ENCODE results near the gene HADHB. TPM values are rescaled to one million over a fixed set of nuclear protein-coding genes. Genes with fewer than 3 reads are reported as not detected.

Gene HADHB
- total and polyA plus RNA-seq, 4 donors, result 83.1 to 95.7 (median 86.3) TPM

DNA sequence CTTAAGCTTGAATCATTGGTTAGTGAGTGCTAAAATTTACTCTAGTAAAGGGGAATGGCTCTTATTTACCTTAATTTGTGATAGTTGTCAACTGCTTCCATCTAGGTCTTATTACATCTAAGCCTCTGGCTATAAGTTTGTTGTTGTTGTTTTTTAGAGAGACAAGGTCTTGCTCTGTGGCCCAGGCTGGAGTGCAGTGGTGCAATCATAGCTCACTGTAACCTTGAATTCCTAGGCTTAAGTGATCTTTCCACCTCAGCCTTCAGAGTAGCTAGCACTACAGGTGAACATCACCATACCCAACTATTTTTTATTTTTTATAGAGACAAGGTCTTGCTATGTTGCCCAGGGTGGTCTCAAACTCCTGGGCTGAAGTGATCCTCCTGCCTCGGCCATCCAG lies 6.9 kb upstream of the HADHB start:
- Histone ChIP-seq H3K27ac (ENCODE audit: low read depth in 1 of 2, low read length in 2 of 2) (no peak overlapping the region), H3K36me3 (ENCODE audit: control insufficient read depth in 1 of 2, insufficient read depth in 2 of 2, low read length in 1 of 2) (peaks cover 6 to 9% of the 10 kb centered on the region in 2 donors), H3K4me1 (ENCODE audit: control insufficient read depth in 1 of 2, insufficient read depth in 2 of 2, low read length in 2 of 2) (peaks cover 0 to 6% of the 10 kb centered on the region in 2 donors), H3K27me3 (ENCODE audit: control insufficient read depth in 1 of 2, insufficient read depth in 2 of 2, low read length in 1 of 2) (no peaks in the 10 kb centered on the region), H3K9me3 (ENCODE audit: control insufficient read depth, low read length) (no peaks in the 10 kb centered on the region), H3K4me3 (ENCODE audit: low read length in 2 of 2) (no peak overlapping the region)
- DNase-seq (no peak), ATAC-seq (ENCODE audit: low FRiP score) (no peak)
- intact Hi-C loops (cut with DNase I), result no loop called here
- 88 to 97% methylated on average over 1 of the region's 1 CpG for WGBS, 2 donors

DNA sequence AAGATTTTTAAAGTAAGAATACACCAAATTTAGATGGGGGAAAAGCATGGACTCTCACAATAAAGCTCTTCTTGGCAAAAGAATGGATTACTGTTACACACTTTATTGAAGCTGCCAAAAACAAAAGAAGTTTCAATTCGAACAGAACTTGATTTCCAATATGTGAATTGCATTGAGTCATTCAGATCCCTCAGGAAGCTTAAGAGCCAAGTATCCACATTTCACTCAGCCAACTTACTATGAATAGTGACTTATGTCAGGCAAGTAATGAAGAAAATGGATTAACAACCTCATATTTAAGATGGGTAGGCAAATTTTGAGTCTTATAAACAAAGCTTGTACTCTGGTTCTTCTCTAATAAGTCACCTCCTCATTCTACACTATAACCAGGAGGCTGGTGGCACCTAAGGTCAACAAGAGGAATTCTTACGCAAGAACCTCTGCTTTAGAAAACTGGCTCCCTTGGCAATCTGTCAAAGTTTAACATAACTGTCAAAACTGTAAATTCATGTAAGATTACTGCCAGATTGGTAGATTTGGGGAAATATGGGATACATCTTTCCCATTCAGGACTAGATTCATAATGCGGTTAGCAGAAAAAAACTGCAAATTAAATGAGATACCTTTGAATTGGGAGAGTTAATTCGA lies 6.3 kb upstream of the HADHB start:
- H3K4me1 ChIP-seq (ENCODE audit: control insufficient read depth in 1 of 2, insufficient read depth in 2 of 2, low read length in 2 of 2), result peaks cover 0 to 6% of the 10 kb centered on the region in 2 donors
- 90 to 92% methylated on average over 4 of the region's 4 CpGs for WGBS, 2 donors
- H3K27me3 ChIP-seq (ENCODE audit: control insufficient read depth in 1 of 2, insufficient read depth in 2 of 2, low read length in 1 of 2), result no peaks in the 10 kb centered on the region
- ATAC-seq (ENCODE audit: low FRiP score) (no peak), DNase-seq (no peak)
- no peak overlapping the region for H3K4me3 ChIP-seq (ENCODE audit: low read length in 2 of 2)
- H3K36me3 ChIP-seq (ENCODE audit: control insufficient read depth in 1 of 2, insufficient read depth in 2 of 2, low read length in 1 of 2), result peaks cover 3 to 9% of the 10 kb centered on the region in 2 donors
- no peaks in the 10 kb centered on the region for H3K9me3 ChIP-seq (ENCODE audit: control insufficient read depth, low read length)
- intact Hi-C loops (cut with DNase I), result no loop called here
- no peak overlapping the region for H3K27ac ChIP-seq (ENCODE audit: low read depth in 1 of 2, low read length in 2 of 2)

DNA sequence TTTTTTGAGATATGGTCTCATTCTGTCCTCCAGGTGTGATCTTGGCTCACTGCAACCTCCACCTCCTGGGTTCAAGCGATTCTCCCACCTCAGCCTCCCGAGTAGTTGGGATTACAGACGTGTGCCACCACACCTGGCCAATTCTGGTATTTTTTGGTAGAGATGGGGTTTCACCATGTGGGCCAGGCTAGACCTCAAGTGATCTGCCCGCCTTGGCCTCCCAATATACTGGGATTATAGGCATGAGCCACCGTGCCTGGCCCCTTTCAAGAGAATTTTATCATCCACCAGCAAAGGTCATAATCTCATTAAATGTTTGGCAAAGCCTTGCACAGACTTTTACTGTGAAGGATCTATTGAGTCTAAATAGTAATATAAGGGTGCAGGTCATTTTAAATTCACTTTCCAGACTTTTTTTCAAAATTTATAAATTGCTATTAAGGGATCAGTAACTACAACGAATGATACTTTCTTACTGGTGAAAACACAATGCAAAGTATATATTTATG lies 2.8 kb upstream of the HADHB start:
- H3K9me3 ChIP-seq (ENCODE audit: control insufficient read depth, low read length), result no peaks in the 10 kb centered on the region
- no peak overlapping the region for H3K27ac ChIP-seq (ENCODE audit: low read depth in 1 of 2, low read length in 2 of 2)
- intact Hi-C loops (cut with DNase I), result loop anchor here (5.0 to 10.0 kb wide), 2 partner anchors 83 to 90 kb away; no protein-coding TSS in a partner anchor
- ATAC-seq (ENCODE audit: low FRiP score) (no peak), DNase-seq (no peak)
- H3K27me3 ChIP-seq (ENCODE audit: control insufficient read depth in 1 of 2, insufficient read depth in 2 of 2, low read length in 1 of 2), result no peaks in the 10 kb centered on the region
- H3K4me3 ChIP-seq (ENCODE audit: low read length in 2 of 2), result no peak overlapping the region
- 77 to 83% methylated on average over 6 of the region's 6 CpGs for whole genome bisulfite sequencing, 2 donors
- peaks cover 0 to 6% of the 10 kb centered on the region in 2 donors for H3K36me3 ChIP-seq (ENCODE audit: control insufficient read depth in 1 of 2, insufficient read depth in 2 of 2, low read length in 1 of 2)
- peaks cover 0 to 10% of the 10 kb centered on the region in 2 donors for H3K4me1 ChIP-seq (ENCODE audit: control insufficient read depth in 1 of 2, insufficient read depth in 2 of 2, low read length in 2 of 2)

DNA sequence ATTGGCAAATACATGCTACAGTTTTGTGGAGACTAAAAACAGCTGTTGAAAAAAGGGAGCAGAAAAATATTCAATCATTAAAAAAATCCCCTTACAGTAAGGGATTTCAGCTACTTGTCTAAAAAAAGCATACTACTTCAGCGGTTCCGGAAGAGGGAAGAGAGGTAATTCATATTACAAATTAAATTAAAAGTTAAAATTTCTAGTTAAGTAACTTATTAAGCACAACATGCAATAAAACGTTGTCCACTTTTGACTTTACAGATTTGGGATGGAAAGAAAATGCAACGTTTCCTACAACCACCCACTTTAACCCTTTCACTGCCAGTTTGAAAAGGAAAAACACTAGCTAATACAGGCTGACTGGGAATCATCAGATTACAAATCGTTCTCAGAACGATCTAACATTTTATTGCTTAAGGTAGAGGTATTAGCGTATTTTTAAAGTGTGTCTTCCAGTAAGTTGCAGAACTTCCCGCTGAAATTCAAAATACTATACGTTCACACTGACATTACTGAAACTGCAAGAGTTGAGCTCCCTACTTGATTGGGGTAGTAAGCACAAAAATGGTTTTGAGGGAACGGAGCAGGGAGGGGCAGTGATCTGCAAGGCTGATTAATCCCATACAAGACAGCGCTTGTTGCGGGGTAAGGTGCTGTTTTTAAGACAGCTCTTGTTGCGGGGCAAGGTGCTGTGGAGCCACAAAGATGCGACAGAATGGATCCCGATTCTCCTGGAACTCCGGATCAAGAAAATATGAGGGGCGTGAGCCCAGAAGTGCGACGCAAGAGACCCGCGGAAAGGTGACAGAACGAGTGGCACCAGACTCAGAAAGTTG lies 1.1 kb upstream of the HADHB start:
- WGBS, 2 donors, result 0% methylated on average over 22 of the region's 22 CpGs
- peaks cover 0 to 10% of the 10 kb centered on the region in 2 donors for H3K4me1 ChIP-seq (ENCODE audit: control insufficient read depth in 1 of 2, insufficient read depth in 2 of 2, low read length in 2 of 2)
- peak overlapping the region; percentile 78 to 83 for H3K4me3 ChIP-seq (ENCODE audit: low read length in 2 of 2)
- ATAC-seq (ENCODE audit: low FRiP score) (no peak), DNase-seq (no peak)
- no peaks in the 10 kb centered on the region for H3K9me3 ChIP-seq (ENCODE audit: control insufficient read depth, low read length)
- H3K36me3 ChIP-seq (ENCODE audit: control insufficient read depth in 1 of 2, insufficient read depth in 2 of 2, low read length in 1 of 2), result peaks cover 0 to 6% of the 10 kb centered on the region in 2 donors
- intact Hi-C loops (cut with DNase I), result loop anchor here (5.0 to 10.0 kb wide), 2 partner anchors 81 to 89 kb away; no protein-coding TSS in a partner anchor
- H3K27me3 ChIP-seq (ENCODE audit: control insufficient read depth in 1 of 2, insufficient read depth in 2 of 2, low read length in 1 of 2), result no peaks in the 10 kb centered on the region
- H3K27ac ChIP-seq (ENCODE audit: low read depth in 1 of 2, low read length in 2 of 2), result peak overlapping the region in 1 of 2 donors; percentile 81

DNA sequence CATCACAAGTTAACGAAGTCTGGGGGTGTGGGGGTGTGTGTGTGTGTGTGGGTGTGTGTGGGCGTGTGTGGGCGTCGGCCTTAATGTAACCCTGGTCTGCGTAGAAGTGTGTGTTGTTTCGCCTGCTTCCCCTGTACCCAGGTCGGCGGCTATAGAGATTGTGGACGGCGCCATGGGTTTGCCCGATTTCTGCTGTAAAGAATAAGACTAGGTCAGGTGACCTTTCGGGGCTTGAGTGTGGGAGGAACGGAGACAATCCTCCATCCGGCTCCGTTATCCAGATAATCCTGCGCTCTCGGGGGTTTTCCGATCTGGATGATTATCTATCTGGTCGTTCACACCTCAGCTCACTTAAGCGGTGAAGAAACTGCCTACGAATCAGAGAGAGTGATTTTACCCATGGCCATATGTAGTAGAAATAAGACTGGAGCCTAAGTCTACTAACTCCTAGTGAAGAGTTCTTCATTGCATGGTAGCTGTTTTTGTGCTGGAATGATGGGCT lies 543 bp downstream of the HADHB start:
- Histone ChIP-seq H3K27ac (ENCODE audit: low read depth in 1 of 2, low read length in 2 of 2) (peak overlapping the region in 1 of 2 donors; percentile 43), H3K4me3 (ENCODE audit: low read length in 2 of 2) (peak overlapping the region; percentile 78 to 83), H3K27me3 (ENCODE audit: control insufficient read depth in 1 of 2, insufficient read depth in 2 of 2, low read length in 1 of 2) (no peaks in the 10 kb centered on the region), H3K9me3 (ENCODE audit: control insufficient read depth, low read length) (no peaks in the 10 kb centered on the region), H3K36me3 (ENCODE audit: control insufficient read depth in 1 of 2, insufficient read depth in 2 of 2, low read length in 1 of 2) (no peaks in the 10 kb centered on the region), H3K4me1 (ENCODE audit: control insufficient read depth in 1 of 2, insufficient read depth in 2 of 2, low read length in 2 of 2) (peaks cover 0 to 4% of the 10 kb centered on the region in 2 donors)
- intact Hi-C loops (cut with DNase I), result loop anchor here in 1 of 2 donors (10.0 kb wide), 1 partner anchor 80 kb away; no protein-coding TSS in a partner anchor
- peak; percentile 55 for ATAC-seq (ENCODE audit: low FRiP score)
- 0 to 1% methylated on average over 21 of the region's 21 CpGs for WGBS, 2 donors
- DNase-seq, result peak in 1 of 2 donors; percentile 51

DNA sequence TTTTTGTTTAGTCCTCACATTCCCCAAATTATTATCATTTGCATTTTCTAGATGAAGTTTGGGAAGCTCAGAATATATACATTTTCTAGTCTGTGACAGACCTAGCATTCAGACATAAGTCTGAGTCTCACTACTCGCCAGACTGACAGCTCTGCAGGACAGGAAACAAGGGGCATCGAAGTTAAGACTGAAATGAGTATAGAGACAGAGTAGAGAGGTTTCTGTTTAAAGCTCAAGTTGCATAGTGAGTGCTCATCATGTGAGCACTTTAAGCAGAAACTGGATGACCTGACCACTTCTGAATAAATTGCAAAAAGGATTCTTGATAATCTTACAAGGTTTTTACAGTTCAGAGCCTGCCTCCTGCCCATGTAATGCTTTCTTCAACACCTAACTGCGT lies 1.1 kb downstream of the HADHB start:
- ATAC-seq (ENCODE audit: low FRiP score), result no peak
- peaks cover 0 to 4% of the 10 kb centered on the region in 2 donors for H3K4me1 ChIP-seq (ENCODE audit: control insufficient read depth in 1 of 2, insufficient read depth in 2 of 2, low read length in 2 of 2)
- H3K4me3 ChIP-seq (ENCODE audit: low read length in 2 of 2), result peak overlapping the region; percentile 78 to 83
- intact Hi-C loops (cut with DNase I), result loop anchor here in 1 of 2 donors (10.0 kb wide), 1 partner anchor 79 kb away; no protein-coding TSS in a partner anchor
- DNase-seq, result no peak
- no peaks in the 10 kb centered on the region for H3K27me3 ChIP-seq (ENCODE audit: control insufficient read depth in 1 of 2, insufficient read depth in 2 of 2, low read length in 1 of 2)
- no peaks in the 10 kb centered on the region for H3K36me3 ChIP-seq (ENCODE audit: control insufficient read depth in 1 of 2, insufficient read depth in 2 of 2, low read length in 1 of 2)
- H3K9me3 ChIP-seq (ENCODE audit: control insufficient read depth, low read length), result no peaks in the 10 kb centered on the region
- H3K27ac ChIP-seq (ENCODE audit: low read depth in 1 of 2, low read length in 2 of 2), result no peak overlapping the region
- WGBS, 2 donors, result 21 to 22% methylated on average over 3 of the region's 3 CpGs

DNA sequence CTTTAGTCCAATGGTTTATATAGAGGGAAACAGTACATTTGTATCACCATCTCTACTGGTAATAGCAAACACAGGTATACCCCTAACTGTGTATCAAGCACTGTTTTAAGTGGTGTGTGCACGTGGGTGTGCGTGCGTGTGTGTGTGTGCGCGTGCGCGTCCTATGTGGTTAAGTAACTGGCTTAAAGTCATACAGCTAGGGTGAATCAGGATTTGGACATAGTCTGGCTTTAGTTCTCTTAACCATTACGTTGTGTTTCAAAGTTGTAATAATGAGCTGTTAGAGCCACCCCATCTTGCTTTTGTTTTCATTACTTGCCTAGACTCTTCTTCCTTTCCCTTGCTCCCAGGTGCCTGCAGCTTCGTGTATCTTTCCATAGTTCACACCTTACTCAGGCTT lies 2.1 kb downstream of the HADHB start:
- Histone ChIP-seq H3K27ac (ENCODE audit: low read depth in 1 of 2, low read length in 2 of 2) (no peak overlapping the region), H3K9me3 (ENCODE audit: control insufficient read depth, low read length) (no peaks in the 10 kb centered on the region), H3K36me3 (ENCODE audit: control insufficient read depth in 1 of 2, insufficient read depth in 2 of 2, low read length in 1 of 2) (no peaks in the 10 kb centered on the region), H3K4me1 (ENCODE audit: control insufficient read depth in 1 of 2, insufficient read depth in 2 of 2, low read length in 2 of 2) (peaks cover 0 to 4% of the 10 kb centered on the region in 2 donors), H3K27me3 (ENCODE audit: control insufficient read depth in 1 of 2, insufficient read depth in 2 of 2, low read length in 1 of 2) (no peaks in the 10 kb centered on the region), H3K4me3 (ENCODE audit: low read length in 2 of 2) (no peak overlapping the region)
- ATAC-seq (ENCODE audit: low FRiP score) (no peak), DNase-seq (no peak)
- intact Hi-C loops (cut with DNase I), result loop anchor here in 1 of 2 donors (10.0 kb wide), 1 partner anchor 78 kb away; no protein-coding TSS in a partner anchor
- WGBS, 2 donors, result 85 to 86% methylated on average over 9 of the region's 9 CpGs

DNA sequence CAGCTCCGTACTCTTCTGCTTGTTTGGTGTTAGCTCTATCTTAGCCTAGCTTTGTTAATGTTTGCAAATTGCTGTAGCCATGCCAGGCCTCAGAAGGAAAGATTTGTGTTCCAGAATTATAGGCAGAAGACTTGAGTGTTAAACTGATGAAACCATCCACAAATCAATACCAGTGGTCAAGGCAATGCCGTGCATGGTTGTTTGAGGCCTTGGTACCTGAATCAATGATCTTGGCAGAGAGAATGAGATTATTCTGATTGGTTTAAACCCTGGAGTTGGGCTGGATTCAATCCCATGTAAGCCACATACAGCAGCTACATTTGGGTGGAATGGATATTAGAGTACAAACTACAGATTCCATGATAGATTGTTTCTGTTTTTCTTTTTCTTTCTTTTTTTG lies 4.9 kb downstream of the HADHB start:
- Histone ChIP-seq H3K36me3 (ENCODE audit: control insufficient read depth in 1 of 2, insufficient read depth in 2 of 2, low read length in 1 of 2) (no peaks in the 10 kb centered on the region), H3K27me3 (ENCODE audit: control insufficient read depth in 1 of 2, insufficient read depth in 2 of 2, low read length in 1 of 2) (no peaks in the 10 kb centered on the region), H3K4me1 (ENCODE audit: control insufficient read depth in 1 of 2, insufficient read depth in 2 of 2, low read length in 2 of 2) (peaks cover 0 to 4% of the 10 kb centered on the region in 2 donors), H3K27ac (ENCODE audit: low read depth in 1 of 2, low read length in 2 of 2) (no peak overlapping the region), H3K9me3 (ENCODE audit: control insufficient read depth, low read length) (no peaks in the 10 kb centered on the region), H3K4me3 (ENCODE audit: low read length in 2 of 2) (no peak overlapping the region)
- no peak for ATAC-seq (ENCODE audit: low FRiP score)
- intact Hi-C loops (cut with DNase I), result loop anchor here in 1 of 2 donors (10.0 kb wide), 1 partner anchor 75 kb away; no protein-coding TSS in a partner anchor
- 94 to 95% methylated on average over 2 of the region's 2 CpGs for WGBS, 2 donors
- no peak for DNase-seq
